NCI-H748 treated with DMSO at 0.1 percent for 48 hours (cell line): ENCODE measurements around the gene CFAP119.

Source experiments
- DNase-seq: peaks from one replicate; lab custom pipeline; 2025; lab: John Stamatoyannopoulos, UW

Gene CFAP119

DNA sequence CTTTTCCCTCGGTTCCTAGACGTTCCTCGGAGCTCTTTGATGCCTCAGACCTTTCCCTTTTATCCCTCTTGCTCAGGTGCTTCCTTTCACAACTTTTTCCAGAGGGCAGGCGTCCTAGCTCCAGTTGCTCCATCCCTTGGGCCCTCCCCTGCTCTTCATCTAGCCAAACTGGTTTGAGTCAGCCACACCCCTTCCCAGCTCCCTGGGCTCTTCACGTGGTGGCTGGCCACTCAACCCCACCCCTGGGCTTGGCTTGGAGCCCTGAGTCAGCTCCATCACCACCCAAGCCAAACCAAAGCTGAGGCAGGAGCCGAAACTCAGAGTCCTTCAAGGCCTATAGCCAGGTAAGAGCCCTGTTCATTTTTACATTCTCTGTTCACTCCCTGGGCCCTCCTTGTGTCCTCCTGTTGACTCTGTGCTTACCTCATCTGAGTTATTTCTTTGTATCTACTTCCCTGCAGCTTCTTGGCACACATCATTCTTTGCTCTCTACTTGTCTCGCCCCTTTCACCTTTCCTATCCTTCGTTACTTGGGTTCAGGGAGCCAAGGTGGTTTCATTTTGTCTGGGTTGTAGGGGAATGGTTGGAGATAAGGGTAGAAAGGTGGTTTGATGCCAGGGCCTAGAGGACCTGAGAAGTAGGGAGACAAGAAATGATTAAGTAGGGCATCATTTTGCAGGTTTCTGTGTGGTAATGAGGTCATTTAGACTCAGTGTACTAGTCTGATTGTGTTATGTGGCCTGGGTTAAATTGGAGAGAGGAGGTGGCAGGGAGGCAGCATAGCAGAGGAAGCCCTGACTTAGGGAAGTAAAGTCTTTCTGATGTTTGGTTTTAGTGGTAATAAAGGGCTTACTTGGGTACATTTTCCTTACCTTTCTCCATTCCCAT lies 21.3 kb downstream of the CFAP119 start:
- DNase-seq = no peak

DNA sequence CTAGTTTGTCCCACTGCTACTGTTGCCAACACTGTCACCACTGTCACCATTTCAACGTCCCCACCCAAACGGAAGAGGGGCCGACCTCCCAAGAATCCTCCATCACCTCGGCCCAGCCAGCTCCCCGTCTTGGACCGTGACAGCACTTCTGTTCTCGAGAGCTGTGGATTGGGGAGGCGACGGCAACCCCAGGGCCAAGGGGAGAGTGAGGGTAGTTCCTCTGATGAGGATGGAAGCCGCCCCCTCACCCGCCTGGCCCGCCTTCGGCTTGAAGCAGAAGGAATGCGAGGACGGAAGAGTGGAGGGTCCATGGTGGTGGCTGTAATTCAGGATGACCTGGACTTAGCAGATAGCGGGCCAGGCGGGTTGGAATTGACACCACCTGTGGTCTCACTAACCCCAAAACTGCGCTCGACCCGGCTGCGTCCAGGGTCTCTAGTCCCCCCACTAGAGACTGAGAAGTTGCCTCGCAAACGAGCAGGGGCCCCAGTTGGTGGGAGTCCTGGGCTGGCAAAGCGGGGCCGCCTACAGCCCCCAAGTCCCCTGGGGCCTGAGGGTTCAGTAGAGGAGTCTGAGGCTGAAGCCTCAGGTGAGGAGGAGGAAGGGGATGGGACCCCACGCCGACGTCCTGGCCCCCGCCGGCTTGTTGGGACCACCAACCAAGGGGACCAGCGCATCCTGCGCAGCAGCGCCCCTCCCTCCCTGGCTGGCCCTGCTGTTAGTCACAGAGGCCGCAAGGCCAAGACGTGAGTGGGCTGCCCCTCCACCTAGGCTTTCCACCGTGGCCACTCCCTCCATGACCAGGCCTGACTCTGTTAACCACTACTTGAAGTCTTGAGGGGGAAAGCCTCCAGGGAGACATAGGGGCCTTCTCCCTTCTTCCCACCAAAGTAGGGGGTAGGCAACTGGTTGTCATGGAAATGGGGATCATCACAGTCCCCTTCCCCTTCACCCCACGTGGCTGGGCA lies 22.6 kb downstream of the CFAP119 start:
- no peak for DNase-seq

DNA sequence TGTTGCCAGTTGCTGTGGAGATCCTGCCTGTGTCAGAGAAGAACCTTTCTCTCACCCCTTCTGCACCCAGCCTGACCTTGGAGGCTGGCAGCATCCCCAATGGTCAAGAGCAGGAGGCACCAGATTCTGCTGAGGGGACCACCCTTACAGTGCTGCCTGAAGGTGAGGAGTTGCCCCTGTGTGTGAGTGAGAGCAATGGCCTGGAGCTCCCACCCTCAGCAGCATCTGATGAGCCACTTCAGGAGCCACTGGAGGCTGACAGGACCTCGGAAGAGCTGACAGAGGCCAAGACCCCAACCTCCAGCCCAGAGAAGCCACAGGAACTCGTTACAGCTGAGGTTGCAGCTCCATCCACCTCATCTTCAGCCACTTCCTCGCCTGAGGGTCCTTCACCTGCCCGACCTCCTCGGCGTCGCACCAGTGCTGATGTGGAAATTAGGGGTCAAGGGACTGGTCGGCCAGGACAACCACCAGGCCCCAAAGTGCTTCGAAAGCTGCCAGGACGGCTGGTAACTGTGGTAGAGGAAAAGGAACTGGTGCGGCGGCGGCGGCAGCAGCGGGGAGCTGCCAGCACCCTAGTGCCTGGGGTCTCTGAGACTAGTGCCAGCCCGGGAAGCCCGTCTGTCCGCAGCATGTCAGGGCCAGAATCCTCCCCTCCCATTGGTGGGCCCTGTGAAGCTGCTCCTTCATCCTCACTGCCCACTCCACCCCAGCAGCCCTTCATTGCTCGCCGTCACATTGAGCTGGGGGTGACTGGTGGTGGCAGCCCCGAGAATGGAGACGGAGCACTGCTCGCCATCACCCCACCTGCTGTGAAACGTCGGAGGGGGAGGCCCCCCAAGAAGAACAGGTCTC lies 23.8 kb downstream of the CFAP119 start:
- no peak for DNase-seq

DNA sequence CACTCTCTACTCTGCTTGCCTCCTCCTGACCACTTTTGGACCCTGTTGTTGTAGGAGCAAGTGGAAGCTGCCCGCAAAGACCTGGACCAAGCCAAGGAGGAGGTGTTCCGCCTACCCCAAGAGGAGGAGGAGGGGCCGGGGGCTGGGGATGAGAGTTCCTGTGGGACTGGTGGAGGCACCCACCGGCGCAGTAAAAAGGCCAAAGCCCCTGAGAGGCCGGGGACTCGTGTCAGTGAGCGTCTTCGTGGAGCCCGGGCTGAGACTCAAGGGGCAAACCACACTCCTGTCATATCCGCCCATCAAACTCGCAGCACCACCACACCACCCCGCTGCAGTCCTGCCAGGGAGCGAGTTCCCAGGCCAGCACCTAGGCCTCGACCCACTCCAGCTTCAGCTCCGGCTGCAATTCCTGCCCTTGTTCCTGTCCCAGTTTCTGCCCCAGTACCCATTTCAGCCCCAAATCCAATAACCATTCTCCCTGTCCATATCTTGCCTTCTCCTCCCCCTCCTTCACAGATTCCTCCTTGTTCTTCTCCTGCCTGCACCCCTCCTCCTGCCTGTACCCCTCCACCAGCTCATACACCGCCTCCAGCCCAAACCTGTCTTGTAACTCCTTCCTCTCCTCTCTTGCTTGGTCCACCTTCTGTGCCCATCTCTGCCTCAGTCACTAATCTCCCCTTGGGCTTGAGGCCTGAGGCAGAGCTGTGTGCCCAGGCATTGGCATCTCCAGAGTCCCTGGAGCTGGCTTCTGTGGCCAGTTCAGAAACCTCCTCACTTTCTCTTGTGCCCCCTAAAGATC lies 24.7 kb downstream of the CFAP119 start:
- no peak for DNase-seq

DNA sequence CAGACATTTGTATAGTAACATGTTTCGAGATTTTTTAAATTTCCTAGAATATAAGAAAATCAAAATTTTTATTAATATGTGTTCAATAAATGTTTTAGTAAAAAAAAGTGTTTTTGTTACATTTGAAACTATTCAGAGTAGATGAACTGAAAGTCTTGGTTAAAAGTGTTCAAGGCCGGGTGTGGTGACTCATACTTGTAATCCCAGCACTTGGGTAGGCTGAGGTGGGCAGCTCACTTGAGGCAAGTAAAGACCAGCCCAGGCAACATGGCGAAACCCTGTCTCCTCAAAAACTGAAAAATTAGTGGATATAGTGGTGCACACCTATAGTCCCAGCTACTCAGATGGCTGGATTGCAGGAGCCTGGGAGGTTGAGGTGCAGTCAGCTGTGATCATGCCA lies 30.5 kb downstream of the CFAP119 start:
- no peak for DNase-seq

DNA sequence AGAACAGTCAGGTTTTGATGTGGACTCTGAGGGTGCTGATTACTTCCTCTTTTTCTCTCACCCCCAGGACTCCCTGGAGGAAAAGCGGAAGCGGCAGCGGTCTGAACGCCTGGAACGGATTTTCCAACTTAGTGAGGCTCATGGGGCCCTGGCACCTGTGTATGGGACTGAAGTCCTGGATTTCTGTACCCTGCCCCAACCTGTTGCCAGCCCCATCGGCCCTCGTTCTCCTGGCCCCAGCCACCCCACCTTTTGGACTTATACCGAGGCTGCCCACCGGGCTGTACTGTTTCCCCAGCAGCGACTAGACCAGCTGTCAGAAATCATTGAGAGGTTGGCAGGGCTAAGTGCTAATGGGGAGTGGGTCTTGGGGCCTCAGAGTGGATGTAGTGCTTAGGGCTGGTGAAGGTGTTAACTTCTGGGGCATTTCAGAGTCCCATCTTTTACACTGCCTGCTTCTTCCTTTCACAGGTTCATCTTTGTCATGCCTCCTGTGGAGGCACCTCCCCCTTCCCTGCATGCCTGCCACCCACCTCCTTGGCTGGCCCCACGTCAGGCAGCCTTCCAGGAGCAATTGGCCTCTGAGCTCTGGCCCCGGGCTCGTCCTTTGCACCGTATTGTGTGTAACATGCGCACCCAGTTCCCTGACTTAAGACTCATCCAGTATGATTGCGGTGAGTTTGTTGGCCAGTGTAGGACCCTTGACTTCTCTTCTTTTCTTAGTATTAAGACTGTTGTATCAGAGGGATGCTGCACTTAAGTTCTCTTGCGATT lies 32.8 kb downstream of the CFAP119 start:
- no peak for DNase-seq

DNA sequence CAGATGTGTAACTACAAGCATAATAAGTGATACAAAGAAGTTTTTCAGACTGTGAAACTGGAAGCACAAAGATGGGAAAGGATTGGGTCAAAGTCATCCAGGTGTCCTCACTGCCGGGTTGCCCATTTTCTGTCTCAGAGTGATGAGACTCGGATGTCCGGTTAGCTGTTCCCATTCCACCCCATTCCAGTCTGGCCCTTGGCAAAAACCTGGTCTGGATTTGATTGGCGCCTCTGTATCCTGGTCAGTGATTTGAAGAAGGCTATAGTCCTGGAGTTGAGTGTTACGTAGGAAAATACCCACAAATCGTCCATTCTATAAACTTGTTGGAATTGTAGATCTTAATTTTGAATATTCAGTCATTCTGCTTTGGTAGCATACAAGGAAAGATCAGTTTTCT lies 33.5 kb downstream of the CFAP119 start:
- DNase-seq = no peak

DNA sequence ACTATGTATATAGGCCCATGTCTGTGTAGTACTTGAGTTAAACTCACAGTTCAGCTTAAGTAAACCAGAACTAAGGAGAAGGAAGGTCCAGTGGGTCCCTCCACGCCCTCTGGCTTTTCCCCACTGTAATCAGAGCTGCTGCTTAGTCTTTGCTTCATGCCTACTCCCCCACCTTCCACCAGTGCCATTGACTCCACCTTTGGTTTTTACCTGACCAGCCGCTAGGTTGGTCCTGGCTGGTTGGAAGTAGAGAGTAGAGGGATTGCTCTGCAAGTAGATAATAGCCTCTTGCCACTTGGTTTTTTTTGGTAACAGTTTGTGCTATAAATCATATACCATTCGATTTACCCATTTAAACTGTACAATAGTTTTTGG lies 36.5 kb downstream of the CFAP119 start:
- no peak for DNase-seq

DNA sequence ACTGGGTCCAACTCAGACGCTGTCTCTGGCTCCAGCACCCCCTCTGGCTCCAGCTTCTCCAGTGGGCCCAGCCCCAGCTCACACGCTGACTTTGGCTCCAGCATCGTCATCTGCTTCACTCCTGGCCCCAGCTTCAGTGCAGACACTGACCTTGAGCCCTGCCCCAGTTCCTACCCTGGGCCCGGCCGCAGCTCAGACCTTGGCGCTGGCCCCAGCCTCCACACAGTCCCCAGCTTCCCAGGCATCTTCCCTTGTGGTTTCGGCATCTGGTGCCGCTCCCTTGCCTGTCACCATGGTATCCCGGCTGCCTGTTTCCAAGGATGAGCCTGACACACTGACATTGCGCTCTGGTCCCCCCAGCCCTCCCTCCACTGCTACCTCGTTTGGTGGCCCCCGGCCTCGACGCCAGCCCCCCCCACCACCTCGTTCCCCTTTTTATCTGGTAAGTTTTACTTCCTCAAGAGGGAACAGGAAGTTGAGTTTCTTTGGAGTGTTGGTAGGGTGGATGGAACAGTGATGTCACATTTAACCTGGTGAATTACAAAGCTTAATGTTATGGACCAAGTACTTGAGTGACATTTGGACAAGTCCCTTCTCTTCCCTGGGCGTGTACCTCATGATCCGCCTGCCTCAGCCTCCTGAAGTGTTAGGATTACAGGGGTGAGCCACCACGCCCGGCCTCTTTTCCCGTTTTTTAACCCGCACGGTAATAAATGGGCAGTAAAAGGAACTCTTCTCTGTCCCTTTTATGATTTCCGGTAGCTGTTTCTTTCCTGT lies 37.0 kb downstream of the CFAP119 start:
- no peak for DNase-seq

DNA sequence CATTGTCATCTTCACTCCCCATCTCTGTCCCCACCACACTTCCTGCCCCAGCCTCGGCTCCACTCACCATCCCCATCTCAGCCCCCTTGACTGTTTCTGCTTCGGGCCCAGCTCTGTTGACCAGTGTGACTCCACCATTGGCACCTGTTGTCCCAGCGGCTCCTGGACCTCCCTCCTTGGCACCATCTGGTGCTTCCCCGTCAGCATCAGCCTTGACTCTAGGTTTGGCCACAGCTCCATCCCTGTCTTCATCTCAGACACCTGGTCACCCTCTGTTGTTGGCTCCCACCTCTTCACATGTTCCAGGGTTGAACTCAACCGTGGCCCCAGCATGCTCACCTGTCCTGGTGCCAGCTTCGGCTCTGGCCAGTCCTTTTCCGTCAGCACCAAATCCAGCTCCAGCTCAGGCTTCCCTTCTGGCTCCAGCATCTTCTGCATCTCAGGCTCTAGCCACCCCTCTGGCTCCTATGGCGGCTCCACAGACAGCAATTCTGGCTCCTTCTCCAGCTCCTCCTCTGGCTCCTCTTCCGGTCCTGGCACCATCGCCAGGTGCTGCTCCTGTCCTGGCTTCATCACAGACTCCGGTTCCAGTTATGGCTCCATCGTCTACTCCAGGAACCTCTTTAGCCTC lies 38.0 kb downstream of the CFAP119 start:
- no peak for DNase-seq

DNA sequence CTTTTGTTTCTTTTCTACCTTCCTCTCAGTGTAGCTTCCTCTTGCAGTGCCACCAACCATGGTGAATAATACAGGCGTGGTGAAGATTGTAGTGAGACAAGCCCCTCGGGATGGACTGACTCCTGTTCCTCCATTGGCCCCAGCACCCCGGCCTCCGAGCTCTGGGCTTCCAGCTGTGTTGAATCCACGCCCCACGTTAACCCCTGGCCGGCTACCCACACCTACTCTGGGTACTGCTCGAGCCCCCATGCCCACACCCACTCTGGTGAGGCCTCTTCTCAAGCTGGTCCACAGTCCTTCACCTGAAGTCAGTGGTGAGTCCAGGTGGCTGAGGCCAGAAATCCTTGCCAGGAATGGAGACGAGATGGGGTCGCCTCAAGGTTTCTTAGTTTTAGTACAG lies 38.9 kb downstream of the CFAP119 start:
- no peak for DNase-seq

DNA sequence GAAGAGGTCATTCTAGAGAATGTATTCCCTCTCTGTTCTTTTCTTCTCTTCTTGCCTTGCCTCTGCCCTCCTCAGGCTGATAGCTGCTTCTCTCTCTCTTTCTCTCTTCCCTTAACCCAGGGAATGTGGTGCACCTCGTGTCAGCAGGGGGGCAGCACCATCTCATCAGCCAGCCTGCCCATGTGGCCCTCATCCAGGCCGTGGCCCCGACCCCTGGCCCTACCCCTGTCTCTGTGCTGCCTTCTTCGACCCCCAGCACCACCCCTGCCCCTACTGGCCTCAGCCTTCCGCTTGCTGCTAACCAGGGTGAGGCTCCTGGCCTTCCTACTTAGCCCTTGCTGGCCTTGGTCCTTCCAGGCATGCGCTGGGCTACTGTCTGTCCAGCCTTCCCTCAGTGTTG lies 39.4 kb downstream of the CFAP119 start:
- no peak for DNase-seq

DNA sequence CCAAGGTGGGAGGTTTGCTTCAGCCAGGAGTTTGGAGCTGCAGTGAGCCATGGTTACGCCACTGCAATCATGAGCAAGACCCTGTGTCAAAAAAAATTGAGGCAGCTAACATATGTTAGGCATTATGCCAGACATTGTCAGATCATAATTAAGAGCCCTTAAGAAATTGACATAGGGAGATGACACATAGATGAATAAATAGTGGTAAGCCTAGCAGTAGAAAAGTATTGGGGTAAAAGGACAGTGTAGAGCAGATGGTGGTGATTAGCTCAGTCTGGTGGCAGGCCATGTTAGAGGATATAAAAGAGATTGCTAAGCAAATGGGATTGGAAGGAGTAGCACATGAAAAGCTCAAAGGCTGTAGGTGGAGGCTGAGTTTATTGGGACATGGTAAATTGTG lies 40.3 kb downstream of the CFAP119 start:
- no peak for DNase-seq

DNA sequence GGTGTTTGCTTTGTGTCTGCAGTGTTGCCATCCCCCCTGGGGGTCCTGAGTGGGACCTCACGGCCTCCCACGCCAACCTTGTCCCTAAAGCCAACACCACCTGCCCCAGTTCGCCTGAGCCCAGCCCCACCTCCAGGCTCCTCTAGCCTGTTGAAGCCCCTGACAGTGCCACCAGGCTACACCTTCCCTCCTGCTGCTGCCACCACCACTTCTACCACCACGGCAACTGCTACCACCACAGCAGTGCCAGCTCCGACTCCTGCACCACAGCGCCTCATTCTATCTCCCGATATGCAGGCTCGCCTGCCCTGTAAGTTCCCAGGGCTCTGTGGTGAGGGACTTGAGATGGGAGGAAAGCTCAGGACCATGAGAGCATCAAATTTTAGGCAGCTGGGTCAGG lies 40.7 kb downstream of the CFAP119 start:
- DNase-seq = no peak

DNA sequence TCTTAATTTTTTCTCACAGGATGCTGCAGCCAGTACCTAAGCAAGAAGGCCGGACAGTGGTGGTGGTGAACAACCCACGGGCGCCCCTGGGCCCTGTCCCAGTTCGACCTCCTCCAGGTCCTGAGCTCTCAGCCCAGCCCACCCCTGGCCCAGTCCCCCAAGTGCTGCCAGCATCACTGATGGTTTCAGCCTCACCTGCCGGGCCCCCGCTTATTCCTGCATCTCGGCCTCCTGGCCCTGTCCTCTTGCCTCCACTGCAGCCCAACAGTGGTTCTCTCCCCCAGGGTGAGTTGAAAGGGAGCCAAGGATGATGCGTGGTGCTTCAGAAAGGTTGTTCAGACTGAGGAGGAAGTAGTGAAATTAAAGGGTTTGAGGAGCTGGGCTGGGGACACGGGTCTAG lies 41.2 kb downstream of the CFAP119 start:
- DNase-seq = no peak

DNA sequence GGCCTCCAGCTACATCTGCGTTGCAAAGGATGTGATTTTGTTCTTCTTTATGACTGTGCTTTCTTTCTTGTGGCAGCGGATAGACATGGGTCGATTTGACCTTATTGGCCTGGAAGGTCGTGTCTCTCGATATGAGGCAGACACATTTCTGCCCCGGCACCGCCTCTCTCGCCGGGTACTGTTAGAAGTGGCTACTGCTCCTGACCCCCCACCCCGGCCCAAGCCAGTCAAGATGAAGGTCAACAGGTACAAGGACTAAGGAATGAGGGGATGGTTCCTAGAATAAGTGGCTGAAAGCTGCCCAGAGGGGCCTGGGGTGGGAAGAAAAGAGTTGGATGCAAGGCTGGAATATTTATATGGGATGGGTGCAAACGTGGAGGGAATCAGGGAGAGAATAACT lies 41.8 kb downstream of the CFAP119 start:
- no peak for DNase-seq

DNA sequence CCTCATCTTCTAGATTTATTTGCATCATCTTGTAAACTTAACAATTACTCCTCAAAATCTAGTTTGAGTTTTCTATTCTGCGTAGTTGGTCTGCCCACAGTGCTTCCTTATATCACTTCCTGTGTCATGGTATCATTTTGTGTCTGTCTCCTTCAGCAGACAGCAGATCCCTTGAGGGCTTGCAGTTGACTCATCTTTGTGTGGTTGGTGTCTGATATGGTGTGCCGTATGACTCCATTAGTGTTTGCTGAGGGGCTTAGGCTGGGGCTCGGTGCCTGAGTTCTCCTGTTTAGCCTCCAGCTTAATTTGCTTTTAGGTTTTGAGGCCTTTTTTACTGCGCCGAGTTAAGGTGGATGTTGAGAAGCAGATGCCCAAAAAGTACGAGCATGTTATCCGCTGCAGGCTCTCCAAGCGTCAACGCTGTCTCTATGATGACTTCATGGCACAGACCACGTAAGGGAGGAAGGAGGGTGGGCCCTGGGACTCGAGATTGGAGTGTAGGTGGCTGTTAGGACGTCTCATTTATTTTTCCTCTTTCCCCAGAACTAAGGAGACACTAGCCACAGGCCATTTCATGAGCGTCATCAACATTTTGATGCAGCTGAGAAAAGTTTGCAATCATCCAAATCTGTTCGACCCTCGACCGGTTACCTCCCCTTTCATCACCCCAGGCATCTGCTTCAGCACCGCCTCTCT lies 46.0 kb downstream of the CFAP119 start:
- no peak for DNase-seq

DNA sequence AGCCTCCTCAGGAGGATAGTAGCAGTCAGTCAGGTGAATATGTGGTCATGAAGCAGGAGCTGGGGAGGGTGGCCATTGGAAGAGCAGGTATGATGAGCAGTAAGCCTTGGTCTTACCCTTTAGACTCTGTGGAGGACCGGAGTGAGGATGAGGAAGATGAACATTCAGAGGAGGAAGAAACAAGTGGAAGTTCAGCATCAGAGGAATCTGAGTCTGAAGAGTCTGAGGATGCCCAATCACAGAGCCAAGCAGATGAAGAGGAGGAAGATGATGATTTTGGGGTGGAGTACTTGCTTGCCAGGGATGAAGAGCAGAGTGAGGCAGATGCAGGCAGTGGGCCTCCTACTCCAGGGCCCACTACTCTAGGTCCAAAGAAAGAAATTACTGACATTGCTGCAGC lies 50.1 kb downstream of the CFAP119 start:
- no peak for DNase-seq

DNA sequence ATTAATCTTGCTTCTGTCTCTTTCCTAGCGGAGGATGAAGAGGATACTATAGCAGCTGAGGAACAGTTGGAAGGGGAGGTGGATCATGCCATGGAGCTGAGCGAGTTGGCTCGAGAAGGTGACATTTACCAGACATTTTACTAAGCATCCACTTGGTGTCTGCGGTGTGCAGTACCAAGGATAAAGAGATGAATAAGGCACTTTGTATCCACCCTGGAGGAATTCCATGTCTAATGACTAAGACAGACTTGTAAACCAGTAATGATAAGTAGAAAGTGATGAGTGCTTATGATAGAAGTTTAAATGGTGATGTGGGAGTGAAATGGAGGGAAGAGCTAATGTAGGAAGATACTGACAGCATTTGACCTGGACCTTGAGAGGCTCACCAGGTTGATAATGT lies 50.9 kb downstream of the CFAP119 start:
- no peak for DNase-seq
